Astrocyte (in vitro differentiated cells and primary cell): Measurements from ENCODE around the gene ZDHHC11. TPM values are rescaled to one million over a fixed set of nuclear protein-coding genes. Genes with fewer than 3 reads are reported as not detected.

Source experiments
- DNase-seq: peaks from one replicate; pipeline ENCODE4 v3.0.0-alpha.2; 2010; ENCODE audit warnings: low read depth
- FAIRE-seq: peaks from 2 replicates; lab custom pipeline; 2011; peaks lifted over from hg19 to GRCh38; lab: Jason Lieb, UNC
- H2AFZ ChIP-seq: 2 replicates; pipeline ENCODE4 v1.6.0; 2012; ENCODE audit warnings: low read depth, low read length, inconsistent platforms
- H3K27ac ChIP-seq: 2 replicates; pipeline ENCODE4 v1.5.1; 2011; ENCODE audit warnings: low read depth, low read length, inconsistent platforms
- H3K27me3 ChIP-seq: 2 replicates; pipeline ENCODE4 v1.6.0; 2011; ENCODE audit warnings: low read length, inconsistent platforms; ENCODE audit not compliant: insufficient read depth
- H3K36me3 ChIP-seq: 2 replicates; pipeline ENCODE4 v1.5.1; 2011; ENCODE audit warnings: low read length, inconsistent platforms; ENCODE audit not compliant: insufficient read depth
- H3K4me1 ChIP-seq: 2 replicates; pipeline ENCODE4 v1.5.1; 2011; ENCODE audit warnings: low read length, inconsistent platforms; ENCODE audit not compliant: insufficient read depth
- H3K4me2 ChIP-seq: 2 replicates; pipeline ENCODE4 v1.6.0; 2012; ENCODE audit warnings: low read length, inconsistent platforms
- H3K4me3 ChIP-seq: 2 replicates; pipeline ENCODE4 v1.5.1; 2011; ENCODE audit warnings: low read depth, mild to moderate bottlenecking, low read length, inconsistent platforms; ENCODE audit not compliant: insufficient read depth
- H3K79me2 ChIP-seq: 2 replicates; pipeline ENCODE4 v1.6.0; 2012; ENCODE audit warnings: mild to moderate bottlenecking, low read length, inconsistent platforms; ENCODE audit not compliant: insufficient read depth
- H3K9ac ChIP-seq: 2 replicates; pipeline ENCODE4 v1.6.0; 2012; ENCODE audit warnings: mild to moderate bottlenecking, low read length, inconsistent platforms
- H3K9me3 ChIP-seq: 2 replicates; pipeline ENCODE4 v1.5.1; 2012; ENCODE audit warnings: low read depth, mild to moderate bottlenecking, low read length, inconsistent platforms; ENCODE audit not compliant: insufficient read depth
- H4K20me1 ChIP-seq: 2 replicates; pipeline ENCODE4 v1.6.0; 2012; ENCODE audit warnings: low read length, inconsistent platforms; ENCODE audit not compliant: insufficient read depth
- H3K27ac Mint-ChIP-seq: one replicate; pipeline ENCODE4 v1.8.0; 2021; ENCODE audit warnings: mild to moderate bottlenecking, mixed read lengths; ENCODE audit not compliant: unreplicated experiment
- H3K27me3 Mint-ChIP-seq: one replicate; pipeline ENCODE4 v1.8.0; 2021; ENCODE audit warnings: low read depth, mixed read lengths; ENCODE audit not compliant: unreplicated experiment
- H3K36me3 Mint-ChIP-seq: one replicate; pipeline ENCODE4 v1.8.0; 2021; ENCODE audit warnings: low read depth, mixed read lengths; ENCODE audit not compliant: unreplicated experiment
- H3K4me1 Mint-ChIP-seq: one replicate; pipeline ENCODE4 v1.8.0; 2021; ENCODE audit warnings: low read depth, mixed read lengths; ENCODE audit not compliant: unreplicated experiment
- H3K4me3 Mint-ChIP-seq: one replicate; pipeline ENCODE4 v1.8.0; 2021; ENCODE audit warnings: mild to moderate bottlenecking, moderate library complexity, mixed read lengths; ENCODE audit not compliant: unreplicated experiment
- H3K9me3 Mint-ChIP-seq: one replicate; pipeline ENCODE4 v1.8.0; 2021; ENCODE audit warnings: mild to moderate bottlenecking, mixed read lengths; ENCODE audit not compliant: unreplicated experiment
- EZH2 ChIP-seq: IDR thresholded peaks from 2 replicates; pipeline ENCODE4 v1.6.1; 2012; ENCODE audit warnings: mild to moderate bottlenecking, low read length, inconsistent platforms; ENCODE audit not compliant: insufficient read depth
- total RNA-seq: library from RNA; stranded (reverse); gene quantifications from 2 replicates; pipeline ENCODE4 v1.2.1, GENCODE V29; 2021
- TF ChIP-seq, protein P1 (sequence below): IDR thresholded peaks from 2 replicates; pipeline ENCODE4 v1.5.1; 2011; ENCODE audit warnings: low read depth, mild to moderate bottlenecking, inconsistent platforms, low read length, moderate library complexity; ENCODE audit not compliant: insufficient read depth

Gene ZDHHC11
- total RNA-seq, 1 donor from 2014 or later: 15.9 TPM

DNA sequence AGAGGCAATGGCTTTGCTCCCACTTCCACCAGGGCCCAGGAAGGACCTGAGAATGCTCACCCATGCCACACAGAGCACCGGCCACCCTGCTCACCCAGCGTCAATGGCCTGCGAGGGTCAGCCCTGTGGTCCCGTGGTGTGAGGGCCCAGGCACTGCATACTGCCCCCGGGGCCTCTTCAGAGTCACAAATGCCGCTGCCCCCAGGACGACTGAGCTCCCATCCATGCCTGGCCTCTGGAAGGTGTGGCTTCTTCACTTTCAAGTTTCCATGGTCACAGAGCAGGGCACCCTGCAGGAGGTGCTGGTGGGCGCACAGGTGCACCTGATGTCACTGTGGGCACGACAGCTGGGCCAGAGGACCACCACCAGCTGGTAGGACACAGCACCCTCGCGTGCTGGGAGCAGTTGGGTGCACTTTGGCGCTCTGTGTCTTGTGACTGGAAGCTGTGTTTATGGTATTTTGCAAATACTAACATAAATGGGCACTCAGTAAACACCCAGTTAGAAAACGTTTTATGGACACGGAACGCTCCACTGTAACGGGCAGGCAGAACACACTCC, 12.5 kb upstream of the ZDHHC11 start:
- no peak overlapping the region for H3K9ac ChIP-seq
- H3K4me3 Mint-ChIP-seq: no peak overlapping the region
- H3K79me2 ChIP-seq: no peaks in the 10 kb centered on the region
- no peaks in the 10 kb centered on the region for H3K4me1 ChIP-seq
- H3K9me3 ChIP-seq: no peaks in the 10 kb centered on the region
- H4K20me1 ChIP-seq: peaks cover 52% of the 10 kb centered on the region
- H3K4me2 ChIP-seq: no peak overlapping the region
- H3K4me3 ChIP-seq: no peak overlapping the region
- no peaks in the 10 kb centered on the region for H3K27me3 ChIP-seq
- peaks cover 26% of the 10 kb centered on the region for H3K36me3 Mint-ChIP-seq
- TF ChIP-seq, protein P1, sequence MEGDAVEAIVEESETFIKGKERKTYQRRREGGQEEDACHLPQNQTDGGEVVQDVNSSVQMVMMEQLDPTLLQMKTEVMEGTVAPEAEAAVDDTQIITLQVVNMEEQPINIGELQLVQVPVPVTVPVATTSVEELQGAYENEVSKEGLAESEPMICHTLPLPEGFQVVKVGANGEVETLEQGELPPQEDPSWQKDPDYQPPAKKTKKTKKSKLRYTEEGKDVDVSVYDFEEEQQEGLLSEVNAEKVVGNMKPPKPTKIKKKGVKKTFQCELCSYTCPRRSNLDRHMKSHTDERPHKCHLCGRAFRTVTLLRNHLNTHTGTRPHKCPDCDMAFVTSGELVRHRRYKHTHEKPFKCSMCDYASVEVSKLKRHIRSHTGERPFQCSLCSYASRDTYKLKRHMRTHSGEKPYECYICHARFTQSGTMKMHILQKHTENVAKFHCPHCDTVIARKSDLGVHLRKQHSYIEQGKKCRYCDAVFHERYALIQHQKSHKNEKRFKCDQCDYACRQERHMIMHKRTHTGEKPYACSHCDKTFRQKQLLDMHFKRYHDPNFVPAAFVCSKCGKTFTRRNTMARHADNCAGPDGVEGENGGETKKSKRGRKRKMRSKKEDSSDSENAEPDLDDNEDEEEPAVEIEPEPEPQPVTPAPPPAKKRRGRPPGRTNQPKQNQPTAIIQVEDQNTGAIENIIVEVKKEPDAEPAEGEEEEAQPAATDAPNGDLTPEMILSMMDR: no peak
- TF ChIP-seq EZH2: no peak
- no peak for DNase-seq
- no peak overlapping the region for H3K27ac ChIP-seq
- H3K36me3 ChIP-seq: peaks cover 16% of the 10 kb centered on the region
- H2AFZ ChIP-seq: no peak overlapping the region
- peaks cover 1% of the 10 kb centered on the region for H3K9me3 Mint-ChIP-seq
- no peaks in the 10 kb centered on the region for H3K27me3 Mint-ChIP-seq
- FAIRE-seq: no peak
- H3K4me1 Mint-ChIP-seq: no peaks in the 10 kb centered on the region
- no peak overlapping the region for H3K27ac Mint-ChIP-seq

DNA sequence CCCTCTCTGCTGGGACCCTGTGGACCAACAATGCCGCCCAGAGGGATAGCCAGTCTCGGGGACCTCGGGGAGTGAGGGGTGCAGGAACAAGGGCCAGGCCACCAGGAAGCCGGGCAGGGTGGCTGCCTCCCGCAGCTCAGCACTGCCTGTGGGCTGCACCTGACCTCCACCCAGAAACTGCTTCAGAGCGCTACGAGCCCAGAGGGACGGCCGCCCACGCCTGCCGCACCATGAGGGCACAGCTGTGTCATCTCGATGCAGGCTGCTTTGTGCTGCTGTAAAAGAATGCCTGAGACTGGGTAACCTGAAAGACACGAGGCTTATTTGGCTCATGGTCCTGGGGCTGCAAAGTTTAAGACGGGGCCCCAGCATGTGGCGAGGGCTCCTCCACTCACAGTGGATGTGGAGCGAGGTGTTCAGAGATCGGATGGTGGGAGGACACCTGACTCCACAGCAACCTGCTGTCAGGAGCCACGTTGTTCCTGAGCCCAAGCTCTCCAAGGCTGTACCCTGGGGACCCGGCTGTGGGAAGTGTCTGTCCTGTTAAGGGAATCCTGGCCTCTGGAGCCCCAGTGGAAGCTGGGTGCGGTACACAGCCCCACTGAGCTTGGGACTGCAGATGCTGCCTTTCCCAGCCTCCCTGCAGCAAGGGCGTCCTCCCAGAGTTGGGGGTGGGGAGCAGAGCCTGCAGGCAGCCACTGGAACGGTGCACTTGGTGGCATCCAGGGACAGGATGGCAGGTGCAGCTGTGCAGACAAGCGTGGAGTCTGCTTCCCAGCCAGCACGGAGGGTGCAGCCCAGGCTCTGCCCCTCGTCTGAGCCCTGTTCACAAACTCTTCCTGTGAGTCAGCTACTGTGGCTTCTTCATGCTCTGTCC, 11.8 kb upstream of the ZDHHC11 start:
- no peaks in the 10 kb centered on the region for H3K4me1 ChIP-seq
- no peak overlapping the region for H3K9ac ChIP-seq
- Mint-ChIP-seq H3K27ac (no peak overlapping the region), H3K27me3 (no peaks in the 10 kb centered on the region), H3K36me3 (peaks cover 23% of the 10 kb centered on the region), H3K4me1 (no peaks in the 10 kb centered on the region), H3K4me3 (no peak overlapping the region), H3K9me3 (peaks cover 1% of the 10 kb centered on the region)
- H3K79me2 ChIP-seq: no peaks in the 10 kb centered on the region
- H2AFZ ChIP-seq: no peak overlapping the region
- TF ChIP-seq, protein P1: no peak
- no peak for TF ChIP-seq EZH2
- H3K27ac ChIP-seq: no peak overlapping the region
- H3K27me3 ChIP-seq: no peaks in the 10 kb centered on the region
- no peak for DNase-seq
- H3K4me3 ChIP-seq: no peak overlapping the region
- peaks cover 52% of the 10 kb centered on the region for H4K20me1 ChIP-seq
- no peaks in the 10 kb centered on the region for H3K9me3 ChIP-seq
- H3K36me3 ChIP-seq: peaks cover 9% of the 10 kb centered on the region
- FAIRE-seq: no peak
- no peak overlapping the region for H3K4me2 ChIP-seq
